HepG2 (cell line): ENCODE measurements around the gene RERE. TPM values are rescaled to one million over a fixed set of nuclear protein-coding genes. Genes with fewer than 3 reads are reported as not detected.

Source experiments
- ASH2L ChIP-seq: fragments of 300-600, 200-600 bp; sonication (generic); IDR thresholded peaks from 2 replicates; pipeline ENCODE4 v1.7.0; 2017; ENCODE audit warnings: low read depth, mild to moderate bottlenecking, moderate library complexity, mixed read lengths, low read length; ENCODE audit not compliant: insufficient read length
- CCAR2 ChIP-seq: fragments of 200-400 bp; formaldehyde crosslinking; optimal IDR thresholded peaks from 2 replicates; pipeline ENCODE3; 2018; ENCODE audit warnings: low read depth, mild to moderate bottlenecking, low read length, moderate library complexity
- CREB3 ChIP-seq: sonication (generic); formaldehyde crosslinking; IDR thresholded peaks from 2 replicates; pipeline ENCODE4 v1.5.0; 2020; ENCODE audit warnings: missing genetic modification reagents
- FOXA1 ChIP-seq, 2 experiments: fragments of 450-650 bp in 1 of 2; sonication (generic) in 1 of 2; formaldehyde crosslinking in 1 of 2; IDR thresholded peaks; 2 replicates each; pipeline versions ENCODE4 v1.4.0 to v1.6.1; 2016 to 2020; ENCODE audit warnings: missing genetic modification reagents in 1 of 2
- FOXK1 ChIP-seq: sonication (generic); formaldehyde crosslinking; IDR thresholded peaks from 2 replicates; pipeline ENCODE4 v1.4.0; 2020; ENCODE audit warnings: low read depth, missing genetic modification reagents, borderline replicate concordance
- KDM5B ChIP-seq: sonication (generic); formaldehyde crosslinking; IDR thresholded peaks from 2 replicates; pipeline ENCODE4 v1.4.0; 2020; ENCODE audit warnings: missing genetic modification reagents, mild to moderate bottlenecking, borderline replicate concordance
- MAZ ChIP-seq, 2 experiments: sonication (generic) in 1 of 2; formaldehyde crosslinking in 1 of 2; IDR thresholded peaks; 2 replicates each; pipeline versions ENCODE4 v1.5.0 to v1.6.1; 2012 to 2020; ENCODE audit warnings: low read depth in 2 of 2, mild to moderate bottlenecking in 2 of 2, borderline replicate concordance in 1 of 2, improper control_type of control experiment in 1 of 2, low read length in 1 of 2, missing genetic modification reagents in 1 of 2, moderate library complexity in 1 of 2
- PAXIP1 ChIP-seq: sonication (generic); formaldehyde crosslinking; conservative IDR thresholded peaks from 2 replicates; pipeline ENCODE4 v1.4.0; 2020; ENCODE audit warnings: mild to moderate bottlenecking, missing genetic modification reagents, moderate library complexity
- RBFOX2 ChIP-seq: fragments of 200-400 bp; formaldehyde crosslinking; IDR thresholded peaks from 2 replicates; pipeline ENCODE4 v1.6.1; 2017; ENCODE audit warnings: low read depth, mild to moderate bottlenecking, low read length
- SATB2 ChIP-seq: sonication (generic); formaldehyde crosslinking; IDR thresholded peaks from 2 replicates; pipeline ENCODE4 v1.5.0; 2020; ENCODE audit warnings: missing genetic modification reagents
- SOX5 ChIP-seq: IDR thresholded peaks from 2 replicates; pipeline ENCODE4 v1.6.1; 2016; ENCODE audit warnings: borderline replicate concordance
- polyA plus RNA-seq, 8 experiments: library from polyadenylated mRNA; depleted of rRNA in 3 of 8; stranded (reverse) in 7 of 8; unstranded in 1 of 8; fragments of >200 nt; fragmentation: Illumina TruSeq in 4 of 8; extraction: Trizol in 4 of 8; gene quantifications; 2 replicates each; pipeline versions ENCODE4 v1.2.1 to v1.2.3, GENCODE V29; 2011 to 2016; ENCODE audit warnings: low read depth in 4 of 8, missing spikeins in 1 of 8, mixed read lengths in 1 of 8; ENCODE audit not compliant: insufficient read depth in 1 of 8
- total RNA-seq, 5 experiments: library from RNA; depleted of rRNA; stranded (reverse); fragments of >200 nt; fragmentation: Illumina TruSeq; extraction: Trizol; gene quantifications; 2 replicates each; pipeline ENCODE4 v1.2.3, GENCODE V29; 2016; ENCODE audit warnings: low read depth in 1 of 5
- TF ChIP-seq, protein P1 (sequence below): sonication (generic); formaldehyde crosslinking; IDR thresholded peaks from 2 replicates; pipeline ENCODE4 v1.5.0; 2020; ENCODE audit warnings: mild to moderate bottlenecking, missing genetic modification reagents
- TF ChIP-seq, protein P2 (sequence below): sonication (generic); IDR thresholded peaks from 2 replicates; pipeline ENCODE4 v1.6.1; 2016; ENCODE audit warnings: low read depth, borderline replicate concordance
- TF ChIP-seq, protein P3 (sequence below): IDR thresholded peaks from 2 replicates; pipeline ENCODE4 v1.4.0; 2020; ENCODE audit warnings: mild to moderate bottlenecking, missing genetic modification reagents

Gene RERE
- total and polyA plus RNA-seq, 2 of the 13 experiments (the other 11 are each of a cell fraction or from before 2014, with no cell fraction given): 18.3 to 21.9 TPM

- TF ChIP-seq SOX5 (CRISPR knock-in tag) (peak; percentile 30; the same call in 1 of the 2 replicates), FOXK1 (CRISPR knock-in tag) (peak; percentile 22; the same call in 1 of the 2 replicates), KDM5B (CRISPR knock-in tag) (peak; percentile 56; the same call in 1 of the 2 replicates), CREB3 (CRISPR knock-in tag) (no peak), PAXIP1 (CRISPR knock-in tag) (0 out of 2 replicates have a peak, but pooled peaks have one; percentile 17), ASH2L (peak; percentile 79), FOXA1 (IDR thresholded peaks at IDR 0.05) (no peak), FOXA1 (CRISPR knock-in tag; IDR thresholded peaks at IDR 0.05) (no peak; the same call in 1 of the 2 replicates), SATB2 (CRISPR knock-in tag) (no peak), MAZ (IDR thresholded peaks at IDR 0.05; ENCODE audit: borderline replicate concordance, low read depth, low read length) (peak; percentile 17), MAZ (CRISPR knock-in tag; IDR thresholded peaks at IDR 0.05; ENCODE audit: low read depth) (peak; percentile 80; the same call in 1 of the 2 replicates), CCAR2 (no peak), RBFOX2 (peak; percentile 88)
- TF ChIP-seq, protein P1, sequence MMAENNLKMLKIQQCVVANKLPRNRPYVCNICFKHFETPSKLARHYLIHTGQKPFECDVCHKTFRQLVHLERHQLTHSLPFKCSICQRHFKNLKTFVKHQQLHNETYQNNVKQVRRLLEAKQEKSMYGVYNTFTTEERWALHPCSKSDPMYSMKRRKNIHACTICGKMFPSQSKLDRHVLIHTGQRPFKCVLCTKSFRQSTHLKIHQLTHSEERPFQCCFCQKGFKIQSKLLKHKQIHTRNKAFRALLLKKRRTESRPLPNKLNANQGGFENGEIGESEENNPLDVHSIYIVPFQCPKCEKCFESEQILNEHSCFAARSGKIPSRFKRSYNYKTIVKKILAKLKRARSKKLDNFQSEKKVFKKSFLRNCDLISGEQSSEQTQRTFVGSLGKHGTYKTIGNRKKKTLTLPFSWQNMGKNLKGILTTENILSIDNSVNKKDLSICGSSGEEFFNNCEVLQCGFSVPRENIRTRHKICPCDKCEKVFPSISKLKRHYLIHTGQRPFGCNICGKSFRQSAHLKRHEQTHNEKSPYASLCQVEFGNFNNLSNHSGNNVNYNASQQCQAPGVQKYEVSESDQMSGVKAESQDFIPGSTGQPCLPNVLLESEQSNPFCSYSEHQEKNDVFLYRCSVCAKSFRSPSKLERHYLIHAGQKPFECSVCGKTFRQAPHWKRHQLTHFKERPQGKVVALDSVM: peak; percentile 74; the same call in 1 of the 2 replicates
- TF ChIP-seq, protein P2, sequence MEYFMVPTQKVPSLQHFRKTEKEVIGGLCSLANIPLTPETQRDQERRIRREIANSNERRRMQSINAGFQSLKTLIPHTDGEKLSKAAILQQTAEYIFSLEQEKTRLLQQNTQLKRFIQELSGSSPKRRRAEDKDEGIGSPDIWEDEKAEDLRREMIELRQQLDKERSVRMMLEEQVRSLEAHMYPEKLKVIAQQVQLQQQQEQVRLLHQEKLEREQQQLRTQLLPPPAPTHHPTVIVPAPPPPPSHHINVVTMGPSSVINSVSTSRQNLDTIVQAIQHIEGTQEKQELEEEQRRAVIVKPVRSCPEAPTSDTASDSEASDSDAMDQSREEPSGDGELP: peak; percentile 73; the same call in 1 of the 2 replicates
- TF ChIP-seq, protein P3, sequence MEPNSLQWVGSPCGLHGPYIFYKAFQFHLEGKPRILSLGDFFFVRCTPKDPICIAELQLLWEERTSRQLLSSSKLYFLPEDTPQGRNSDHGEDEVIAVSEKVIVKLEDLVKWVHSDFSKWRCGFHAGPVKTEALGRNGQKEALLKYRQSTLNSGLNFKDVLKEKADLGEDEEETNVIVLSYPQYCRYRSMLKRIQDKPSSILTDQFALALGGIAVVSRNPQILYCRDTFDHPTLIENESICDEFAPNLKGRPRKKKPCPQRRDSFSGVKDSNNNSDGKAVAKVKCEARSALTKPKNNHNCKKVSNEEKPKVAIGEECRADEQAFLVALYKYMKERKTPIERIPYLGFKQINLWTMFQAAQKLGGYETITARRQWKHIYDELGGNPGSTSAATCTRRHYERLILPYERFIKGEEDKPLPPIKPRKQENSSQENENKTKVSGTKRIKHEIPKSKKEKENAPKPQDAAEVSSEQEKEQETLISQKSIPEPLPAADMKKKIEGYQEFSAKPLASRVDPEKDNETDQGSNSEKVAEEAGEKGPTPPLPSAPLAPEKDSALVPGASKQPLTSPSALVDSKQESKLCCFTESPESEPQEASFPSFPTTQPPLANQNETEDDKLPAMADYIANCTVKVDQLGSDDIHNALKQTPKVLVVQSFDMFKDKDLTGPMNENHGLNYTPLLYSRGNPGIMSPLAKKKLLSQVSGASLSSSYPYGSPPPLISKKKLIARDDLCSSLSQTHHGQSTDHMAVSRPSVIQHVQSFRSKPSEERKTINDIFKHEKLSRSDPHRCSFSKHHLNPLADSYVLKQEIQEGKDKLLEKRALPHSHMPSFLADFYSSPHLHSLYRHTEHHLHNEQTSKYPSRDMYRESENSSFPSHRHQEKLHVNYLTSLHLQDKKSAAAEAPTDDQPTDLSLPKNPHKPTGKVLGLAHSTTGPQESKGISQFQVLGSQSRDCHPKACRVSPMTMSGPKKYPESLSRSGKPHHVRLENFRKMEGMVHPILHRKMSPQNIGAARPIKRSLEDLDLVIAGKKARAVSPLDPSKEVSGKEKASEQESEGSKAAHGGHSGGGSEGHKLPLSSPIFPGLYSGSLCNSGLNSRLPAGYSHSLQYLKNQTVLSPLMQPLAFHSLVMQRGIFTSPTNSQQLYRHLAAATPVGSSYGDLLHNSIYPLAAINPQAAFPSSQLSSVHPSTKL (CRISPR knock-in tag): peak; percentile 54
These were observed 114.3 kb downstream of the RERE start (continued) for GRCh38 chr1:8702850-8703810.
